Middle frontal gyrus (tissue), 1 donor: ENCODE measurements around the gene ASF1B.
A peak's percentile ranks its signal among the peaks of the same experiment; 100 is the strongest.

Experiments
- DNase-seq: peaks from one replicate; pipeline ENCODE4 v3.0.0-alpha.2; 2015; ENCODE audit warnings: low spot score; ENCODE audit errors: extremely low spot score

The ASF1B gene

GRCh38 chr19:14111486-14111885 is 24.9 kb downstream of the ASF1B start:
- no peak for DNase-seq

- DNase-seq: no peak
These were observed 25.7 kb downstream of the ASF1B start for GRCh38 chr19:14110650-14111049.

GRCh38 chr19:14107581-14108461 is 28.6 kb downstream of the ASF1B start:
- no peak for DNase-seq

GRCh38 chr19:14106840-14107239 is 29.5 kb downstream of the ASF1B start:
- no peak for DNase-seq

- no peak for DNase-seq
These were observed 30.7 kb downstream of the ASF1B start for GRCh38 chr19:14105680-14106079.

- DNase-seq: no peak
These were observed 33.1 kb downstream of the ASF1B start for GRCh38 chr19:14103310-14103709.

- no peak for DNase-seq
These were observed 33.6 kb downstream of the ASF1B start for GRCh38 chr19:14102756-14103155.

GRCh38 chr19:14102102-14102696 is 34.2 kb downstream of the ASF1B start:
- no peak for DNase-seq

- DNase-seq: no peak
These were observed 35.3 kb downstream of the ASF1B start for GRCh38 chr19:14101003-14101545.

- DNase-seq: no peak
These were observed 38.7 kb downstream of the ASF1B start for GRCh38 chr19:14097532-14098151.

- no peak for DNase-seq
These were observed 40.0 kb downstream of the ASF1B start for GRCh38 chr19:14096272-14096992.

- DNase-seq: no peak
These were observed 41.5 kb downstream of the ASF1B start for GRCh38 chr19:14094854-14095253.

GRCh38 chr19:14093117-14093823 is 43.1 kb downstream of the ASF1B start:
- DNase-seq: no peak

- DNase-seq: no peak
These were observed 44.5 kb downstream of the ASF1B start for GRCh38 chr19:14091813-14092462.

GRCh38 chr19:14091081-14091812 is 45.1 kb downstream of the ASF1B start:
- DNase-seq: peak; percentile 30

GRCh38 chr19:14090509-14091080 is 45.8 kb downstream of the ASF1B start, which contains the start of gene SAMD1:
Gene SAMD1, minus strand, starts transcription at chr19:14090751.
- DNase-seq: peak; percentile 33

- no peak for DNase-seq
These were observed 46.5 kb downstream of the ASF1B start for GRCh38 chr19:14089662-14090508.

- DNase-seq: no peak
These were observed 47.1 kb downstream of the ASF1B start for GRCh38 chr19:14089412-14089661.
